ENCODE results near the gene TMUB2.
A peak's percentile ranks its signal among the peaks of the same experiment; 100 is the strongest.

DNA sequence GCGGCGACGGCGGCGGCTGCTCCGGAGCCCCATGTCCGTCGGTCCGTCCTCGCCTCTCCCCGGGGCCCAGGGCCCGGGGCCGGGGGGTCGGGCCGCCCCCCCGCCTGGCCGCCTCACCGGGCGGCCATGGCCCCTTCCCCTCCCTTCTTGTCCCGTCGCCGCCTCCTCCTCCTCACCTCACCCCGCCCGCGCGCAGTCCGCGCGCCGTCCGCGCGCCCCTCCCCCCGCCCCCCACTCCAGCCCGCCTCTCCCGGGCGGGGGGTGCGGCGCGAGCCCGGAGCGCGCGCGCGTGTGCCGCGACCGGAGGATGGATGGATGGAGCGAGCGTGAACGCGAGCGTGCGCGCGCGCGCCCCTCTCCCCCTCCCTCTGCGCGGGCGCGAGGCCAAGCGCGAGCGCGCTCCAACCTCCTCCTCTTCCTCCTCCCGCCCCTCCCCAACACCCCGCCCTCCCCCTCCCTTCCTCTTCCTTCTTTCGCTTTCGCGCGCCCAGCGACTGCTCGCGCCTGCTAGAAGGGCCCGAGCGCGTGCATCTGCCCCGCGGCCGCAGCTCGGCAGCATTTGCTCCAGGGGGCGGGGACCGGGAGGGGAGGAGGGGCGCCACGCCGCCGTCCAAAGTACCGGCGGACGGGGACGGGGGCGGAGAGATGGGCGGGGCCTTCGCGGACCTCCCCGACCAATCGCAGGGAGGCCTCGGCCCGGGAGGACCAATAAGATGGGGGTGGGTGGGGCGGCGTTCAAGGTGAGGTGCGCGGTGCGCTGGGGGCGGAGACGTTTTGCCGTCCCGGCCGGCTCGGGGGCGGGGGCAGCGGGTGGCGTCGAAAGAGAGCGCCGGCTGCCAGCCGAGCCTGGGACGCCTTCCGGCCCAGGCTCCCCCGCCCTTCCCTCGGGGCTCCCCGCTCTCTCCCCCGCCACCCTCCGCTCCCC, 13.0 kb downstream of the TMUB2 start, which contains the start of gene ATXN7L3:
- TF ChIP-seq CTCF (IDR thresholded peaks at IDR 0.05) (no peak), POLR2A (IDR thresholded peaks at IDR 0.05) (peak in 1 of 2 donors; percentile 47)

Measured in Peyer's patch (tissue), 4 donors.